Vagina (tissue), 2 donors: ENCODE measurements around the gene CDH4. TPM values are rescaled to one million over a fixed set of nuclear protein-coding genes. Genes with fewer than 3 reads are reported as not detected.

Experiments
- DNase-seq, 2 donors: peaks; one replicate each; pipeline ENCODE4 v3.0.0-alpha.2; 2017; ENCODE audit errors: extremely low spot score in 2 of 2
- H3K27ac ChIP-seq: fragments of 200-600 bp; sonication (generic); one replicate; pipeline ENCODE4 v1.5.1; 2019
- H3K27me3 ChIP-seq: fragments of 200-600 bp; sonication (generic); one replicate; pipeline ENCODE4 v1.5.1; 2019
- H3K36me3 ChIP-seq, 2 donors: fragments of 200-600 bp; sonication (generic); one replicate each; pipeline ENCODE4 v1.5.1; 2017 to 2019
- H3K4me1 ChIP-seq: fragments of 200-600 bp; sonication (generic); one replicate; pipeline ENCODE4 v1.5.1; 2019
- H3K4me3 ChIP-seq, 2 donors: fragments of 200-600 bp; sonication (generic); 1 replicate in 1 of 2; 2 replicates in 1 of 2; pipeline ENCODE4 v1.5.1; 2016 to 2019
- H3K9me3 ChIP-seq: fragments of 200-600 bp; sonication (generic); one replicate; pipeline ENCODE4 v1.5.1; 2019
- CTCF ChIP-seq, 3 experiments: fragments of 450-650 bp in 2 of 3; fragments of 200-600 bp in 1 of 3; sonication (generic) in 1 of 3; IDR thresholded peaks; one replicate each; pipeline ENCODE4 v1.5.1; 2017 to 2019; ENCODE audit warnings: antibody characterized with exemption in 3 of 3, mild to moderate bottlenecking in 2 of 3, moderate library complexity in 2 of 3
- POLR2A ChIP-seq, 2 donors: fragments of 450-650 bp; IDR thresholded peaks; one replicate each; pipeline ENCODE4 v1.6.1; 2017; ENCODE audit warnings: antibody characterized with exemption in 2 of 2, mild to moderate bottlenecking in 2 of 2, moderate library complexity in 2 of 2
- POLR2AphosphoS5 ChIP-seq, 2 donors: sonication (generic); formaldehyde crosslinking; IDR thresholded peaks; one replicate each; pipeline ENCODE4 v1.9.0; 2017; ENCODE audit warnings: antibody characterized with exemption in 2 of 2, mild to moderate bottlenecking in 2 of 2, low read depth in 1 of 2; ENCODE audit not compliant: insufficient read depth in 1 of 2
- intact Hi-C: fragments of 100-400 bp; cut with DNase I; formaldehyde crosslinking; loops from one replicate; pipeline ENCODE4 v1.15.1; 2023
- total RNA-seq: library from RNA; depleted of rRNA; stranded (reverse); fragments of >200 nt; gene quantifications from one replicate; pipeline ENCODE4 v1.2.3, GENCODE V29; 2016

CDH4 gene
- total RNA-seq, 1 donor from 2014 or later: 0.25 TPM

DNA sequence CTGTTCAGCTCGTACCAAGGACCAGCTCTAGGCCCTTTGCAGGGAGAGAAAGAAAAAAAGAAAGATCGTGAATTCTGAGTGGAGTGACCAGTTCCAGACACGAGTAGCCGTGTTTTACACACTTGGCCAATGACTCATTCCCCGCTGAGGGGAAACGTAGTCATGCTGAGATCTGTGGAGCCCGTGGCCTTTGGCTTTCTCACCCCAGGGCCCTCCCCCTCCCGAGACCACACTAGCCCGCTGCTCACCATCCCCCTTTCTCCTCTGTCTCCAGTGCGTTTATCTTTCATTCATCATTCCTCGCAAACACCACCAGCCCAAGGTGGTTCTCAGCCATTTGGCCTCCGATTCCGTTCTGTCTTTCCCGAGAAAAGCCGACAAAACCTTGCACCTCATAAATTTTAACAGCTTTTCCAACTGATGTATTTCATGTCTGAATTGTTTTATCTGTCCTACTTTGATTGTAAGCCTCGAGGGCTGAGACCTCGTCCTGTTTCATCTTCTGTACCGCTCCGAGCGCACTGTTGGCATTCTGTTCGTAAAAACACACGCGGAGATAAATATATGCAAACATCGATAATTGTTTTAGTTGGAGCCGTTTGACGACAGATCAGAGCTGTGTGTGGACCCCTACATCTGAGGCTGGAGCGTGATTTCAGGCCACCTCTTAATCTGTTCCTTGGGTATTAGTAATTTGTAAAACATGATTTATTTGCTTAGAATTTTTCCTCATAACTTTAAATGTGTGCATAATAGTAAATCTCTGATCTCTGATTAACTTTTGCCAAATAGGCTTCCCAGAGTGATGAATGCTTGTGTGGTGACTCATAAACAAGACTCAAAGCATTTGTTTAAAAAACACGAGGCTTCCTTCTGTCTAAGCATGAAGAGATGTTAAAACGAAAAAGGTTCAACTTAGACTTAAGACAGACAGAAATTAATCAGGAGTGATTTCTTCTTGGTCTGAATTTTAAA, 336.6 kb downstream of the CDH4 start:
- intact Hi-C loops: no loop called here
- TF ChIP-seq POLR2AphosphoS5 (IDR thresholded peaks at IDR 0.05; ENCODE audit: insufficient read depth in 1 of 2, low read depth in 1 of 2) (no peak), POLR2A (IDR thresholded peaks at IDR 0.05) (no peak), CTCF (IDR thresholded peaks at IDR 0.05) (no peak)
- DNase-seq: no peak
- H3K27me3 ChIP-seq: no peaks in the 10 kb centered on the region
- no peak overlapping the region for H3K4me3 ChIP-seq
- H3K36me3 ChIP-seq: no peaks in the 10 kb centered on the region
- peak overlapping the region; percentile 61 for H3K27ac ChIP-seq
- peaks cover 14% of the 10 kb centered on the region for H3K4me1 ChIP-seq
- peaks cover 9% of the 10 kb centered on the region for H3K9me3 ChIP-seq

GRCh38 chr20:61590236-61590635, 338.2 kb downstream of the CDH4 start:
- TF ChIP-seq CTCF (IDR thresholded peaks at IDR 0.05) (no peak), POLR2A (IDR thresholded peaks at IDR 0.05) (no peak), POLR2AphosphoS5 (IDR thresholded peaks at IDR 0.05; ENCODE audit: insufficient read depth in 1 of 2, low read depth in 1 of 2) (no peak)
- Histone ChIP-seq H3K9me3 (peaks cover 9% of the 10 kb centered on the region), H3K4me3 (no peak overlapping the region), H3K4me1 (peaks cover 14% of the 10 kb centered on the region), H3K27ac (no peak overlapping the region), H3K36me3 (no peaks in the 10 kb centered on the region), H3K27me3 (no peaks in the 10 kb centered on the region)
- DNase-seq: no peak
- intact Hi-C loops: no loop called here

DNA sequence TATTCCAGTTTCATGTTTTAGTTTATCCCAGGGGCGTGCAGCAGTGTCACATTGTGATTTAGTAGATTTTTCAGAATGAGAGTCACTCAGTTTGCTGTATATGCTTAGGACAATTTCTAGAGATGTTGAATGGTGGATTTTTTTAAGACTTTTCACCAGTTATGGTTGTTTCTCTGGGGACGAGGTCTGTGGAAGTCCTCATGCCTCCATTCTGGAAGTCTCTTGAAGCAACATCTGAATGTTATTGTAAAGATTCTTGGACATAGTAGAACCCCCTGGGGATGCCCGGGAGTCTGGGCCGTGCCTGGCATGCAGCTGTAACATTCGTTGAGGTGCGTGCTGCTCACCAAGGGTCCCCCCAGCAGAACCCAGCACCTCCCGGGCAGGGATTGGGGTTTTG, 341.5 kb downstream of the CDH4 start:
- Histone ChIP-seq H3K4me3 (no peak overlapping the region), H3K27me3 (no peaks in the 10 kb centered on the region), H3K9me3 (peaks cover 9% of the 10 kb centered on the region), H3K27ac (no peak overlapping the region), H3K4me1 (peaks cover 10% of the 10 kb centered on the region), H3K36me3 (no peaks in the 10 kb centered on the region)
- DNase-seq: no peak
- intact Hi-C loops: no loop called here
- TF ChIP-seq CTCF (IDR thresholded peaks at IDR 0.05): no peak
- TF ChIP-seq POLR2A (IDR thresholded peaks at IDR 0.05): no peak
- no peak for TF ChIP-seq POLR2AphosphoS5 (IDR thresholded peaks at IDR 0.05; ENCODE audit: insufficient read depth in 1 of 2, low read depth in 1 of 2)

DNA sequence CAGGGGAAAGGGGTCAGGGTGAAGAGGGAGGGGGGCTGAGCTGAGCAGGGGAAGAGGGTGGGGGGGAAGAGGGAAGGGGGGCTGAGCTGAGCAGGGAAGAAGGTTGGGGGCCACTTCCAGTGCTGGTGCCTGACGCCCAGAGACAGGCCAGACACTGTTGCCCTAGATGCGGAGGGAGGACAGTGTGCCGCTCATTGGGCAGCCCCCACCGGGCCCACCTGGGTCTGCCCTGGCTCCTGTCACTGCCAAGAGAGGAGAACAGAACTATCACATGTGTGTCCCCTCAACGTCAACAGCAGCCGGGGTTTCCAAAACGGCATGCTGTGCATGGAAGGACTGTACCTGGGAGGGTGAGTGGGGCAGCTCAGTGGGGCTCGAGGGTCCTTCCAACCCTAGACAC, 342.1 kb downstream of the CDH4 start:
- no peak for DNase-seq
- Histone ChIP-seq H3K27me3 (no peaks in the 10 kb centered on the region), H3K4me1 (peaks cover 3% of the 10 kb centered on the region), H3K36me3 (no peaks in the 10 kb centered on the region), H3K9me3 (peaks cover 9% of the 10 kb centered on the region), H3K27ac (no peak overlapping the region), H3K4me3 (no peak overlapping the region)
- TF ChIP-seq POLR2A (IDR thresholded peaks at IDR 0.05) (no peak), CTCF (IDR thresholded peaks at IDR 0.05) (no peak), POLR2AphosphoS5 (IDR thresholded peaks at IDR 0.05; ENCODE audit: insufficient read depth in 1 of 2, low read depth in 1 of 2) (no peak)
- intact Hi-C loops: no loop called here

DNA sequence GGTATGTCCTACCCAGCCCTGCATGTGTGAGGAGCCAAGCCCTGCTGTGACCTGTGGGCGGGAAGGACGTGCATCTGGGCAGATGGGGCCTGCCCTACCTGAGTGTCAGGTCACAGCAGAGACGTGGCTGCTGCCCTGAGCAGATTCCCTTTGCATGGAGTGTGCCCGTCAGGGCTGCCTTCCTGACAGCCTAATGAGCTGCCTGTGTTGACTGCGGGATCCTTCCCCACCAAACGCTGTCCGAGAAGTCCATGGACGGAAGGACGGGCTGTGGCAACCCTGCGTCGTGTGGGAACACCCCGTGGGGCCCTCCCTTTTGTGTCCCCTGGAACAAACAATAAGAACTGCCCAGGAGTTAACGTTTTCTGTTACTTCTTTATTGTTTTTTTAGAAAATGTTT, 343.2 kb downstream of the CDH4 start:
- intact Hi-C loops: no loop called here
- Histone ChIP-seq H3K27ac (no peak overlapping the region), H3K27me3 (no peaks in the 10 kb centered on the region), H3K4me1 (no peaks in the 10 kb centered on the region), H3K4me3 (no peak overlapping the region), H3K9me3 (peaks cover 9% of the 10 kb centered on the region), H3K36me3 (no peaks in the 10 kb centered on the region)
- no peak for TF ChIP-seq CTCF (IDR thresholded peaks at IDR 0.05)
- TF ChIP-seq POLR2AphosphoS5 (IDR thresholded peaks at IDR 0.05; ENCODE audit: insufficient read depth in 1 of 2, low read depth in 1 of 2): no peak
- no peak for TF ChIP-seq POLR2A (IDR thresholded peaks at IDR 0.05)
- no peak for DNase-seq
